RWPE2 (cell line): ENCODE data around the gene GLRA1.
"Not testable (repeated sequence)": the region's sequence is repeated elsewhere in the genome, so short reads cannot be mapped to it uniquely, and the experiment has no call there.

Experiments
- ATAC-seq: fragments of 200-7000 bp; cut with Tn5 transposase; 3 replicates; pipeline ENCODE4 v1.9.1; 2021; ENCODE audit warnings: low read depth
- DNase-seq: peaks from one replicate; pipeline ENCODE4 v3.0.0-alpha.2; 2020; ENCODE audit warnings: low spot score
- H3K27ac ChIP-seq: fragments of 450-650 bp; 2 replicates; pipeline ENCODE4 v1.5.1; 2017; ENCODE audit warnings: mild to moderate bottlenecking; ENCODE audit not compliant: poor library complexity, severe bottlenecking
- H3K27me3 ChIP-seq: fragments of 250-450 bp; sonication (Bioruptor Pico); 2 replicates; pipeline ENCODE4 v1.5.1; 2021; ENCODE audit warnings: mild to moderate bottlenecking, moderate library complexity; ENCODE audit not compliant: insufficient read depth, poor library complexity, severe bottlenecking
- H3K36me3 ChIP-seq: fragments of 250-450 bp; sonication (Bioruptor Pico); 2 replicates; pipeline ENCODE4 v1.5.1; 2020; ENCODE audit warnings: low read depth, mild to moderate bottlenecking, moderate library complexity
- H3K4me1 ChIP-seq: fragments of 250-450 bp; sonication (Bioruptor Pico); 2 replicates; pipeline ENCODE4 v1.5.1; 2021; ENCODE audit warnings: mild to moderate bottlenecking, moderate library complexity; ENCODE audit not compliant: insufficient read depth, poor library complexity, severe bottlenecking
- H3K4me3 ChIP-seq: fragments of 250-450 bp; sonication (Bioruptor Pico); 2 replicates; pipeline ENCODE4 v1.5.1; 2021; ENCODE audit warnings: mild to moderate bottlenecking, moderate library complexity; ENCODE audit not compliant: severe bottlenecking
- H3K9me3 ChIP-seq: fragments of 250-450 bp; sonication (Bioruptor Pico); 2 replicates; pipeline ENCODE4 v1.5.1; 2021; ENCODE audit warnings: mild to moderate bottlenecking, moderate library complexity; ENCODE audit not compliant: severe bottlenecking
- TF ChIP-seq, protein P1 (sequence below): fragments of 450-650 bp; IDR thresholded peaks from one replicate; pipeline ENCODE4 v1.5.1; 2017; ENCODE audit warnings: mild to moderate bottlenecking, moderate library complexity; ENCODE audit not compliant: poor library complexity, severe bottlenecking

The GLRA1 gene

DNA sequence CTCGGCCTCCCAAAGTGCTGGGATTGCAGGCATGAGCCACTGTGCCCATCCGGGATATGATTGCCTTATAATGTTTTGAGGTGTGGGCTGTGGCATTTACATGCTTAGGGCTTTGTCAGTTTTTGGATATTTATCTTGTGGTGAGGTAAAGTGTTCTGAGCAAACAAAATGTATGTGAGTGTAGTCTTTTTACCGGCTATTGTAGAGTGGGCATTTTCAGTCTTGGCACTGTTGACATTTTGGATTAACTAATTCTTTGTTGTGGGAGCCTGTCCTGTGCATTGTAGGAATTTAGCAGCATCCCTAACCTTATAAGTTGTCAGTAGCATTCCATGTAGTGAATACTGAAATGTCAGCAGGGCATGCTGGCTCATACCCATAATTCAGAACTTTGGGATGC lies 131.3 kb downstream of the GLRA1 start:
- ATAC-seq, result no peak
- Histone ChIP-seq H3K27ac (no peak overlapping the region), H3K36me3 (peaks cover 100% of the 10 kb centered on the region), H3K4me3 (no peak overlapping the region), H3K27me3 (no peaks in the 10 kb centered on the region), H3K9me3 (no peaks in the 10 kb centered on the region), H3K4me1 (no peaks in the 10 kb centered on the region)
- no peak for DNase-seq
- TF ChIP-seq, protein P1, sequence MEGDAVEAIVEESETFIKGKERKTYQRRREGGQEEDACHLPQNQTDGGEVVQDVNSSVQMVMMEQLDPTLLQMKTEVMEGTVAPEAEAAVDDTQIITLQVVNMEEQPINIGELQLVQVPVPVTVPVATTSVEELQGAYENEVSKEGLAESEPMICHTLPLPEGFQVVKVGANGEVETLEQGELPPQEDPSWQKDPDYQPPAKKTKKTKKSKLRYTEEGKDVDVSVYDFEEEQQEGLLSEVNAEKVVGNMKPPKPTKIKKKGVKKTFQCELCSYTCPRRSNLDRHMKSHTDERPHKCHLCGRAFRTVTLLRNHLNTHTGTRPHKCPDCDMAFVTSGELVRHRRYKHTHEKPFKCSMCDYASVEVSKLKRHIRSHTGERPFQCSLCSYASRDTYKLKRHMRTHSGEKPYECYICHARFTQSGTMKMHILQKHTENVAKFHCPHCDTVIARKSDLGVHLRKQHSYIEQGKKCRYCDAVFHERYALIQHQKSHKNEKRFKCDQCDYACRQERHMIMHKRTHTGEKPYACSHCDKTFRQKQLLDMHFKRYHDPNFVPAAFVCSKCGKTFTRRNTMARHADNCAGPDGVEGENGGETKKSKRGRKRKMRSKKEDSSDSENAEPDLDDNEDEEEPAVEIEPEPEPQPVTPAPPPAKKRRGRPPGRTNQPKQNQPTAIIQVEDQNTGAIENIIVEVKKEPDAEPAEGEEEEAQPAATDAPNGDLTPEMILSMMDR, result no peak

- Histone ChIP-seq H3K4me3 (no peak overlapping the region), H3K9me3 (no peaks in the 10 kb centered on the region), H3K36me3 (peaks cover 84% of the 10 kb centered on the region), H3K27ac (no peak overlapping the region), H3K4me1 (peaks cover 5% of the 10 kb centered on the region), H3K27me3 (no peaks in the 10 kb centered on the region)
- TF ChIP-seq, protein P1, result no peak
- no peak for DNase-seq
- no peak for ATAC-seq
Measured at GRCh38 chr5:151787817-151788216, 136.8 kb downstream of the GLRA1 start.

DNA sequence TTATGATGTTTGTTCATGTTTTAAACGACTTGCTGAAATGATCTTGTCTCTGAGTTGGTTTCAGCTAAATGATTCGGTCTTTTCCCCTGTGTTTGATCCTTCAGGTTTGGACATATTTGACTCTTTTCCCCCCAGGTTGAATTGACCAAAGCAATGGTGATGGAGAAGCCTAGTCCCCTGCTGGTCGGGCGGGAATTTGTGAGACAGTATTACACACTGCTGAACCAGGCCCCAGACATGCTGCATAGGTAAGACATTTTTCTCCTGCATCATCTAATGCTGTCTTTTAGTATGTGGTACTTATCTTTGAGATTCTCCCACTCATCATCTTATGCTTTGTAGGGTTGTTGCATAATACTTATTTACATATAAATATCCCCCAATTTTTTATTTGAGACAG lies 138.2 kb downstream of the GLRA1 start:
- H3K4me1 ChIP-seq, result peaks cover 16% of the 10 kb centered on the region
- H3K4me3 ChIP-seq, result no peak overlapping the region
- H3K36me3 ChIP-seq, result peaks cover 82% of the 10 kb centered on the region
- no peak overlapping the region for H3K27ac ChIP-seq
- no peaks in the 10 kb centered on the region for H3K27me3 ChIP-seq
- ATAC-seq (no peak), DNase-seq (no peak)
- TF ChIP-seq, protein P1, result no peak
- no peaks in the 10 kb centered on the region for H3K9me3 ChIP-seq

DNA sequence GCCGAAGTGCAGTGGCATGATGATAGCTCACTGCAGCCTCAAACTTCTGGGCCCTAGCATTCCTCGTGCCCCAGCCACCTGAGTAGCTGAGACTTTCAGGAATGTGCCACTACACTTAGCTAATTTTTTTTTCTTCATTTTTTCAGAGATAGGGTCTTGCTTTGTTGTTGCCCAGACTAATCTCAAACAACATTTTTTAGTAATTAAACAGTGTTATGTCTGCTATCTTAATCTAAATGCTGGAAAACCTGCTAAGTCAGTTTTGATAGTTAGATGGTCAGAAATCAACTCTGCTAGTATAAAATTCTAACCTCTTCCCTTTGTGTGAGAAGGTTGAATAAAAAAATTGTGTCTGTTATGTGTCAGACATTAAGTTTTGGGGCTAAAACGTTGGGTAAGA lies 140.5 kb downstream of the GLRA1 start:
- no peak for DNase-seq
- Histone ChIP-seq H3K27ac (no peak overlapping the region), H3K36me3 (peaks cover 71% of the 10 kb centered on the region), H3K9me3 (no peaks in the 10 kb centered on the region), H3K4me1 (peaks cover 24% of the 10 kb centered on the region), H3K4me3 (no peak overlapping the region), H3K27me3 (no peaks in the 10 kb centered on the region)
- no peak for ATAC-seq
- TF ChIP-seq, protein P1, result no peak

- H3K4me3 ChIP-seq, H3K27ac ChIP-seq, H3K9me3 ChIP-seq, DNase-seq, H3K27me3 ChIP-seq, ATAC-seq: not testable (repeated sequence)
- Histone ChIP-seq H3K36me3 (peaks cover 71% of the 10 kb centered on the region), H3K4me1 (peaks cover 24% of the 10 kb centered on the region)
Measured at GRCh38 chr5:151783664-151784063, 141.0 kb downstream of the GLRA1 start.
